HCT116 (cell line): ENCODE data around the gene C16orf95. TPM values are rescaled to one million over a fixed set of nuclear protein-coding genes. Genes with fewer than 3 reads are reported as not detected.

Experiments used
- ATAC-seq: fragments of 200-7000 bp; cut with Tn5 transposase; 2 replicates; pipeline ENCODE4 v1.9.1; 2020; ENCODE audit warnings: mild to moderate bottlenecking, moderate library complexity
- BruUV-seq: library from RNA; stranded (reverse); fragments of 400-500 nt; replicated peaks from 2 replicates; lab custom pipeline; 2021; lab: Mats Ljungman, UMichigan
- CTCF ChIA-PET: fragments of 300-600 bp; sonication (Branson Sonifier 250); formaldehyde crosslinking; loops from one replicate; lab custom pipeline; 2021; ENCODE audit warnings: antibody characterized with exemption; lab: Charles Lee
- POLR2A ChIA-PET: fragments of 300-600, 350-600 bp; sonication (Branson Sonifier 250); formaldehyde crosslinking; loops from one replicate; lab custom pipeline; 2021; ENCODE audit warnings: antibody characterized with exemption; lab: Charles Lee
- RAD21 ChIA-PET, 2 experiments: fragments of 300-600 bp; sonication (Branson Sonifier 250); formaldehyde crosslinking; loops; one replicate each; lab custom pipeline; 2023; ENCODE audit warnings: low total read pairs in 2 of 2; ENCODE audit not compliant: uncharacterized antibody in 2 of 2, unreplicated experiment in 2 of 2, low non-redundant PET in 1 of 2; lab: Charles Lee
- DNase-seq: peaks from one replicate; pipeline ENCODE4 v3.0.0-alpha.2; 2010; ENCODE audit warnings: low read depth, low spot score
- H2AFZ ChIP-seq: fragments of 200-600 bp; shearing (Covaris generic), sonication (generic); 2 replicates; pipeline ENCODE4 v1.6.1; 2017; ENCODE audit warnings: low read depth, mixed run types, mixed read lengths, antibody characterized with exemption, low read length; ENCODE audit not compliant: poor library complexity, severe bottlenecking
- H3K27ac ChIP-seq: 2 replicates; pipeline ENCODE4 v1.5.1; 2012; ENCODE audit warnings: low read depth, low read length
- H3K27me3 ChIP-seq: fragments of 200-600 bp; sonication (generic); 2 replicates; pipeline ENCODE4 v1.6.1; 2016; ENCODE audit warnings: mixed run types, low read length, mixed read lengths; ENCODE audit not compliant: insufficient read depth
- H3K36me3 ChIP-seq, 2 experiments: fragments of 200-500 bp in 1 of 2; fragments of 200-600 bp in 1 of 2; sonication (Bioruptor generic) in 1 of 2; sonication (generic) in 1 of 2; 2 replicates each; pipeline versions ENCODE4 v1.5.1 to v1.6.1; 2014 to 2016; ENCODE audit warnings: low read length in 2 of 2, inconsistent platforms in 1 of 2, mixed read lengths in 1 of 2, mixed run types in 1 of 2; ENCODE audit not compliant: insufficient read depth in 2 of 2, control insufficient read depth in 1 of 2
- H3K4me1 ChIP-seq, 2 experiments: fragments of 200-600 bp in 1 of 2; sonication (generic) in 1 of 2; 2 replicates each; pipeline versions ENCODE4 v1.5.1 to v1.6.1; 2012 to 2017; ENCODE audit warnings: low read length in 2 of 2, inconsistent platforms in 1 of 2, mild to moderate bottlenecking in 1 of 2, mixed read lengths in 1 of 2, mixed run types in 1 of 2, moderate library complexity in 1 of 2; ENCODE audit not compliant: insufficient read depth in 2 of 2, control insufficient read depth in 1 of 2
- H3K4me2 ChIP-seq: fragments of 200-600 bp; sonication (generic); 2 replicates; pipeline ENCODE4 v1.6.1; 2017; ENCODE audit warnings: mixed run types, low read length, mixed read lengths
- H3K4me3 ChIP-seq, 2 experiments: fragments of 200-600 bp in 1 of 2; sonication (generic) in 1 of 2; replicated peaks in 1 of 2; 2 replicates each; pipeline ENCODE4 v1.5.1; 2011 to 2016; ENCODE audit warnings: low read length in 2 of 2, control low read depth in 1 of 2, low read depth in 1 of 2, mild to moderate bottlenecking in 1 of 2, mixed read lengths in 1 of 2, mixed run types in 1 of 2
- H3K79me2 ChIP-seq: fragments of 200-600 bp; sonication (generic); 2 replicates; pipeline ENCODE4 v1.6.1; 2017; ENCODE audit warnings: mild to moderate bottlenecking, mixed run types, low read length, moderate library complexity, mixed read lengths; ENCODE audit not compliant: insufficient read depth
- H3K9ac ChIP-seq: fragments of 200-600 bp; sonication (generic); 2 replicates; pipeline ENCODE4 v1.6.1; 2016; ENCODE audit warnings: low read length, mixed read lengths
- H3K9me2 ChIP-seq: fragments of 200-600 bp; sonication (generic), shearing (Covaris generic); 2 replicates; pipeline ENCODE4 v1.6.1; 2017; ENCODE audit warnings: mixed run types, mild to moderate bottlenecking, moderate library complexity; ENCODE audit not compliant: insufficient read depth
- H3K9me3 ChIP-seq, 2 experiments: fragments of 200-500 bp in 1 of 2; fragments of 200-600 bp in 1 of 2; sonication (Bioruptor generic) in 1 of 2; sonication (generic) in 1 of 2; 2 replicates each; pipeline ENCODE4 v1.6.1; 2014 to 2017; ENCODE audit warnings: low read length in 2 of 2, mixed read lengths in 2 of 2, inconsistent platforms in 1 of 2, low read depth in 1 of 2, mild to moderate bottlenecking in 1 of 2, mixed run types in 1 of 2, moderate library complexity in 1 of 2; ENCODE audit not compliant: control insufficient read depth in 1 of 2, insufficient read depth in 1 of 2
- H4K20me1 ChIP-seq: fragments of 200-600 bp; sonication (generic), shearing (Covaris generic); 2 replicates; pipeline ENCODE4 v1.6.1; 2017; ENCODE audit warnings: mixed run types, mild to moderate bottlenecking, moderate library complexity; ENCODE audit not compliant: insufficient read depth
- ATF3 ChIP-seq: IDR thresholded peaks from 2 replicates; pipeline ENCODE4 v1.6.1; 2012
- CBX3 ChIP-seq: IDR thresholded peaks from 2 replicates; pipeline ENCODE4 v1.6.1; 2012; ENCODE audit warnings: low read depth
- CEBPB ChIP-seq: IDR thresholded peaks from 2 replicates; pipeline ENCODE4 v1.6.1; 2012; ENCODE audit warnings: low read depth
- CTCF ChIP-seq, 3 experiments: fragments of 200-600 bp in 1 of 3; sonication (generic) in 1 of 3; IDR thresholded peaks in 2 of 3; conservative IDR thresholded peaks in 1 of 3; 2 replicates each; pipeline ENCODE4 v1.5.1; 2012 to 2017; ENCODE audit warnings: low read depth in 2 of 3, low read length in 2 of 3, antibody characterized with exemption in 1 of 3, borderline replicate concordance in 1 of 3, control low read depth in 1 of 3, mild to moderate bottlenecking in 1 of 3, mixed read lengths in 1 of 3, mixed run types in 1 of 3, moderate library complexity in 1 of 3; ENCODE audit not compliant: insufficient read depth in 1 of 3
- EGR1 ChIP-seq: IDR thresholded peaks from 2 replicates; pipeline ENCODE4 v1.6.1; 2012; ENCODE audit warnings: low read depth
- EZH2 ChIP-seq: fragments of 200-600 bp; sonication (generic); IDR thresholded peaks from 2 replicates; pipeline ENCODE4 v1.6.1; 2017; ENCODE audit warnings: antibody characterized with exemption, mixed run types
- JUND ChIP-seq: IDR thresholded peaks from 2 replicates; pipeline ENCODE4 v1.6.1; 2012
- MAX ChIP-seq: IDR thresholded peaks from 2 replicates; pipeline ENCODE4 v1.6.1; 2012
- POLR2A ChIP-seq: IDR thresholded peaks from 2 replicates; pipeline ENCODE4 v1.7.0; 2011; ENCODE audit warnings: borderline replicate concordance; ENCODE audit not compliant: insufficient read depth, insufficient read length; ENCODE audit errors: extremely low read depth
- POLR2AphosphoS5 ChIP-seq: IDR thresholded peaks from 2 replicates; pipeline ENCODE4 v1.6.1; 2011; ENCODE audit warnings: mild to moderate bottlenecking, low read depth, low read length, moderate library complexity
- RAD21 ChIP-seq: IDR thresholded peaks from 2 replicates; pipeline ENCODE4 v1.6.1; 2012; ENCODE audit warnings: low read depth, mild to moderate bottlenecking
- REST ChIP-seq: IDR thresholded peaks from 2 replicates; pipeline ENCODE4 v1.6.1; 2012; ENCODE audit warnings: low read depth
- SIN3A ChIP-seq: IDR thresholded peaks from 2 replicates; pipeline ENCODE4 v1.6.1; 2012; ENCODE audit warnings: low read depth
- SRF ChIP-seq: IDR thresholded peaks from 2 replicates; pipeline ENCODE4 v1.6.1; 2012; ENCODE audit warnings: low read depth
- TCF7L2 ChIP-seq: IDR thresholded peaks from 2 replicates; pipeline ENCODE4 v1.7.0; 2011; ENCODE audit warnings: borderline replicate concordance, inconsistent platforms; ENCODE audit not compliant: insufficient read depth, insufficient read length; ENCODE audit errors: extremely low read depth
- YY1 ChIP-seq: IDR thresholded peaks from 2 replicates; pipeline ENCODE4 v1.6.1; 2011; ENCODE audit warnings: low read length, low read depth, moderate library complexity, mild to moderate bottlenecking; ENCODE audit not compliant: insufficient replicate concordance; ENCODE audit errors: extremely low read depth
- ZBTB33 ChIP-seq: IDR thresholded peaks from 2 replicates; pipeline ENCODE4 v1.6.1; 2011; ENCODE audit warnings: mild to moderate bottlenecking, low read length, moderate library complexity; ENCODE audit not compliant: insufficient replicate concordance; ENCODE audit errors: extremely low read depth
- ZFX ChIP-seq: fragments of 450-650 bp; IDR thresholded peaks from 2 replicates; pipeline ENCODE4 v1.6.1; 2017
- ZNF274 ChIP-seq: fragments of 200-500 bp; sonication (Bioruptor generic); IDR thresholded peaks from 2 replicates; pipeline ENCODE4 v1.6.1; 2014; ENCODE audit warnings: mild to moderate bottlenecking, low read depth, low read length, inconsistent platforms
- intact Hi-C: fragments of 100-400 bp; cut with micrococcal nuclease; formaldehyde crosslinking; loops from 2 replicates; pipeline ENCODE4 v1.10.0; 2022
- total RNA-seq: library from RNA; stranded (reverse); gene quantifications from one replicate; pipeline ENCODE4 v1.2.1, GENCODE V29; 2021; ENCODE audit not compliant: unreplicated experiment

The C16orf95 gene
- total RNA-seq, 1 experiment from 2014 or later, result 12.2 TPM

- Histone ChIP-seq H3K27me3 (no peaks in the 10 kb centered on the region), H2AFZ (no peak overlapping the region), H3K9me2 (no peaks in the 10 kb centered on the region), H4K20me1 (no peaks in the 10 kb centered on the region), H3K4me3 (no peak overlapping the region), H3K4me1 (no peaks in the 10 kb centered on the region), H3K9me3 (peaks cover 0 to 4% of the 10 kb centered on the region in 2 experiments; a peak in 1 of 4 replicates), H3K27ac (no peak overlapping the region), H3K79me2 (no peaks in the 10 kb centered on the region), H3K9ac (no peak overlapping the region), H3K36me3 (no peaks in the 10 kb centered on the region; a peak in 1 of 4 replicates), H3K4me2 (no peak overlapping the region)
- intact Hi-C loops, result no loop called here
- ATAC-seq, result no peak
- no TSS peak for BruUV-seq
- ChIA-PET POLR2A (no interaction called here), RAD21 (no interaction called here), CTCF (interaction anchor here (1.2 kb wide), 1 partner anchor 12 kb away, joined by 4 read pairs; no protein-coding TSS in a partner anchor)
- TF ChIP-seq MAX, result no peak
- TF ChIP-seq SRF, result no peak
- TF ChIP-seq ZFX, result no peak
- TF ChIP-seq CEBPB, result no peak
- no peak for TF ChIP-seq ATF3
- TF ChIP-seq EGR1, result no peak
- TF ChIP-seq JUND, result no peak
- no peak for TF ChIP-seq ZNF274
- no peak for TF ChIP-seq EZH2
- no peak for TF ChIP-seq ZBTB33
- no peak for TF ChIP-seq RAD21
- no peak for TF ChIP-seq CBX3
- TF ChIP-seq CTCF (IDR thresholded peaks at IDR 0.05 in 2 of 3, conservative IDR thresholded peaks at IDR 0.05 in 1 of 3; ENCODE audit: borderline replicate concordance in 1 of 3, insufficient read depth in 1 of 3, low read depth in 2 of 3, low read length in 2 of 3), result no peak
- TF ChIP-seq POLR2A, result no peak
- TF ChIP-seq YY1, result no peak
- TF ChIP-seq POLR2AphosphoS5, result no peak
- no peak for TF ChIP-seq REST
- TF ChIP-seq TCF7L2, result no peak
- TF ChIP-seq SIN3A, result no peak
- DNase-seq, result no peak
These were observed 7.3 kb downstream of the C16orf95 start for GRCh38 chr16:87309620-87310525.
